HEK293 (cell line): ENCODE results near the gene RRAGB.

Source experiments
- CTCF ChIA-PET: fragments of 350-600 bp; formaldehyde crosslinking; extraction: SDS; loops from one replicate; lab custom pipeline; 2021; ENCODE audit warnings: antibody characterized with exemption; lab: Yijun Ruan, JAX
- POLR2A ChIA-PET: fragments of 300-600 bp; formaldehyde crosslinking; extraction: SDS; loops from one replicate; lab custom pipeline; 2020; ENCODE audit warnings: antibody characterized with exemption, inconsistent platforms; lab: Yijun Ruan, JAX
- H3K27ac ChIP-seq: fragments of 200-500 bp; sonication (Bioruptor generic); 2 replicates; pipeline ENCODE4 v1.5.1; 2014; ENCODE audit warnings: low read depth, low read length, control low read depth, inconsistent platforms; ENCODE audit errors: extremely low read depth
- H3K36me3 ChIP-seq, 2 experiments: fragments of 200-500 bp in 1 of 2; sonication (Bioruptor generic) in 1 of 2; 1 replicate in 1 of 2; 2 replicates in 1 of 2; pipeline ENCODE4 v1.5.1; 2014 to 2017; ENCODE audit warnings: inconsistent platforms in 2 of 2, low read length in 2 of 2; ENCODE audit not compliant: control insufficient read depth in 2 of 2, insufficient read depth in 1 of 2
- H3K4me1 ChIP-seq: fragments of 200-500 bp; sonication (Bioruptor generic); 2 replicates; pipeline ENCODE4 v1.5.1; 2014; ENCODE audit warnings: mild to moderate bottlenecking, low read length, inconsistent platforms; ENCODE audit not compliant: control insufficient read depth, insufficient read depth
- H3K4me3 ChIP-seq: 2 replicates; pipeline ENCODE4 v1.5.1; 2011; ENCODE audit warnings: low read depth, mild to moderate bottlenecking, control low read depth, low read length, moderate library complexity
- H3K9me3 ChIP-seq: fragments of 200-500 bp; sonication (Bioruptor generic); 2 replicates; pipeline ENCODE4 v1.5.1; 2014; ENCODE audit warnings: low read depth, low read length, inconsistent platforms; ENCODE audit not compliant: control insufficient read depth, insufficient read depth
- GLI2 ChIP-seq: fragments of 450-650 bp; formaldehyde crosslinking; IDR thresholded peaks from 2 replicates; pipeline ENCODE4; 2017; ENCODE audit warnings: missing biosample characterization, missing genetic modification characterization, low read depth, borderline replicate concordance
- KLF16 ChIP-seq: fragments of 450-650 bp; formaldehyde crosslinking; IDR thresholded peaks from 2 replicates; pipeline ENCODE4 v1.5.1; 2017; ENCODE audit warnings: missing biosample characterization, missing genetic modification characterization
- PRDM1 ChIP-seq: fragments of 450-650 bp; formaldehyde crosslinking; IDR thresholded peaks from 2 replicates; pipeline ENCODE4; 2016; ENCODE audit warnings: missing biosample characterization, missing genetic modification characterization
- ZBTB1 ChIP-seq: fragments of 450-650 bp; formaldehyde crosslinking; IDR thresholded peaks from 2 replicates; pipeline ENCODE4 v1.5.1; 2016; ENCODE audit warnings: missing biosample characterization, missing genetic modification characterization
- ZBTB7A ChIP-seq: fragments of 450-650 bp; formaldehyde crosslinking; IDR thresholded peaks from 2 replicates; pipeline ENCODE4 v1.5.1; 2016; ENCODE audit warnings: low read depth, missing biosample characterization, missing genetic modification characterization
- ZFP41 ChIP-seq: fragments of 450-650 bp; formaldehyde crosslinking; IDR thresholded peaks from 2 replicates; pipeline ENCODE4 v1.5.1; 2016; ENCODE audit warnings: missing biosample characterization, missing genetic modification characterization, borderline replicate concordance
- ZNF138 ChIP-seq: fragments of 450-650 bp; formaldehyde crosslinking; IDR thresholded peaks from 2 replicates; pipeline ENCODE4 v1.5.1; 2016; ENCODE audit warnings: missing biosample characterization, missing genetic modification characterization, borderline replicate concordance
- ZNF26 ChIP-seq: fragments of 450-650 bp; formaldehyde crosslinking; IDR thresholded peaks from 2 replicates; pipeline ENCODE4 v1.5.1; 2016; ENCODE audit warnings: missing biosample characterization, missing genetic modification characterization
- ZNF341 ChIP-seq: fragments of 450-650 bp; formaldehyde crosslinking; IDR thresholded peaks from 2 replicates; pipeline ENCODE4; 2016; ENCODE audit warnings: low read depth, missing biosample characterization, missing genetic modification characterization
- ZNF518A ChIP-seq: fragments of 450-650 bp; formaldehyde crosslinking; conservative IDR thresholded peaks from 2 replicates; pipeline ENCODE4 v1.5.1; 2016; ENCODE audit warnings: low read depth, missing biosample characterization, missing genetic modification characterization
- ZNF530 ChIP-seq: fragments of 450-650 bp; formaldehyde crosslinking; IDR thresholded peaks from 2 replicates; pipeline ENCODE4 v1.5.1; 2016; ENCODE audit warnings: low read depth, missing biosample characterization, missing genetic modification characterization
- ZNF580 ChIP-seq: fragments of 450-650 bp; formaldehyde crosslinking; IDR thresholded peaks from 2 replicates; pipeline ENCODE4 v1.5.1; 2016; ENCODE audit warnings: missing biosample characterization, missing genetic modification characterization
- ZNF670 ChIP-seq: fragments of 450-650 bp; formaldehyde crosslinking; IDR thresholded peaks from 2 replicates; pipeline ENCODE4 v1.5.1; 2016; ENCODE audit warnings: missing biosample characterization, missing genetic modification characterization, low read depth
- ZNF768 ChIP-seq: fragments of 450-650 bp; formaldehyde crosslinking; IDR thresholded peaks from 2 replicates; pipeline ENCODE4 v1.5.1; 2018; ENCODE audit warnings: missing biosample characterization, mild to moderate bottlenecking, missing genetic modification characterization
- ZSCAN4 ChIP-seq: fragments of 450-650 bp; formaldehyde crosslinking; IDR thresholded peaks from 2 replicates; pipeline ENCODE4 v1.5.1; 2017; ENCODE audit warnings: missing biosample characterization, missing genetic modification characterization

The RRAGB gene

GRCh38 chrX:55787727-55788126 is 70.2 kb downstream of the RRAGB start (continued):
- TF ChIP-seq GLI2 (tag by site-specific recombination) (no peak), ZNF530 (no peak)
- TF ChIP-seq, all 188 proteins: peak for 0

GRCh38 chrX:55794405-55794804 is 76.9 kb downstream of the RRAGB start:
- no peak for TF ChIP-seq ZNF341 (tag by site-specific recombination)
- no peak for TF ChIP-seq KLF16 (tag by site-specific recombination)
- TF ChIP-seq, all 188 proteins: peak for 0
- ChIA-PET POLR2A (no interaction called here), CTCF (no interaction called here)
- Histone ChIP-seq H3K4me3 (no peak overlapping the region), H3K36me3 (no peaks in the 10 kb centered on the region), H3K4me1 (no peaks in the 10 kb centered on the region), H3K27ac (no peak overlapping the region), H3K9me3 (no peaks in the 10 kb centered on the region)

GRCh38 chrX:55796496-55796895 is 78.9 kb downstream of the RRAGB start:
- Histone ChIP-seq H3K4me3 (no peak overlapping the region), H3K4me1 (no peaks in the 10 kb centered on the region), H3K36me3 (no peaks in the 10 kb centered on the region), H3K9me3 (no peaks in the 10 kb centered on the region), H3K27ac (no peak overlapping the region)
- POLR2A ChIA-PET: no interaction called here
- TF ChIP-seq ZNF26 (tag by site-specific recombination) (no peak), ZNF670 (tag by site-specific recombination) (no peak), ZNF768 (no peak), ZNF518A (no peak), ZBTB1 (tag by site-specific recombination) (no peak), PRDM1 (tag by site-specific recombination) (no peak), ZBTB7A (tag by site-specific recombination) (no peak), ZSCAN4 (no peak), ZNF138 (tag by site-specific recombination) (no peak), ZNF580 (tag by site-specific recombination) (no peak), ZFP41 (tag by site-specific recombination) (no peak)
- CTCF ChIA-PET: no interaction called here
